OCI-LY3 (cell line): ENCODE data around the gene ITSN1.

Experiments
- EZH2phosphoT487 ChIP-seq: fragments of 200-600 bp; shearing (Covaris generic); IDR thresholded peaks from 2 replicates; pipeline ENCODE4 v1.6.1; 2018; ENCODE audit warnings: antibody characterized with exemption, mixed run types, low read depth
- TF ChIP-seq, protein P1 (sequence below): fragments of 200-600, 300-600 bp; sonication (generic); IDR thresholded peaks from 2 replicates; pipeline ENCODE4 v1.5.1; 2014; ENCODE audit warnings: antibody characterized with exemption, low read length, low read depth

GRCh38 chr21:33893917-33894316 is 251.6 kb downstream of the ITSN1 start:
- TF ChIP-seq, protein P1, sequence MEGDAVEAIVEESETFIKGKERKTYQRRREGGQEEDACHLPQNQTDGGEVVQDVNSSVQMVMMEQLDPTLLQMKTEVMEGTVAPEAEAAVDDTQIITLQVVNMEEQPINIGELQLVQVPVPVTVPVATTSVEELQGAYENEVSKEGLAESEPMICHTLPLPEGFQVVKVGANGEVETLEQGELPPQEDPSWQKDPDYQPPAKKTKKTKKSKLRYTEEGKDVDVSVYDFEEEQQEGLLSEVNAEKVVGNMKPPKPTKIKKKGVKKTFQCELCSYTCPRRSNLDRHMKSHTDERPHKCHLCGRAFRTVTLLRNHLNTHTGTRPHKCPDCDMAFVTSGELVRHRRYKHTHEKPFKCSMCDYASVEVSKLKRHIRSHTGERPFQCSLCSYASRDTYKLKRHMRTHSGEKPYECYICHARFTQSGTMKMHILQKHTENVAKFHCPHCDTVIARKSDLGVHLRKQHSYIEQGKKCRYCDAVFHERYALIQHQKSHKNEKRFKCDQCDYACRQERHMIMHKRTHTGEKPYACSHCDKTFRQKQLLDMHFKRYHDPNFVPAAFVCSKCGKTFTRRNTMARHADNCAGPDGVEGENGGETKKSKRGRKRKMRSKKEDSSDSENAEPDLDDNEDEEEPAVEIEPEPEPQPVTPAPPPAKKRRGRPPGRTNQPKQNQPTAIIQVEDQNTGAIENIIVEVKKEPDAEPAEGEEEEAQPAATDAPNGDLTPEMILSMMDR = no peak
- no peak for TF ChIP-seq EZH2phosphoT487
